Stimulated activated CD8-positive, alpha-beta memory T cell treated with anti-CD3 and anti-CD28 coated beads, Interleukin-7, amount 100 ng/mL, for 48 hours (primary cell): ENCODE results near the gene COBLL1.
A peak's percentile ranks its signal among the peaks of the same experiment; 100 is the strongest.

Experiments used
- DNase-seq, 2 donors: peaks; one replicate each; pipeline ENCODE4 v3.0.0-alpha.2; 2020; ENCODE audit warnings: low read depth in 1 of 2; ENCODE audit errors: extremely low read depth in 1 of 2

Gene COBLL1

DNA sequence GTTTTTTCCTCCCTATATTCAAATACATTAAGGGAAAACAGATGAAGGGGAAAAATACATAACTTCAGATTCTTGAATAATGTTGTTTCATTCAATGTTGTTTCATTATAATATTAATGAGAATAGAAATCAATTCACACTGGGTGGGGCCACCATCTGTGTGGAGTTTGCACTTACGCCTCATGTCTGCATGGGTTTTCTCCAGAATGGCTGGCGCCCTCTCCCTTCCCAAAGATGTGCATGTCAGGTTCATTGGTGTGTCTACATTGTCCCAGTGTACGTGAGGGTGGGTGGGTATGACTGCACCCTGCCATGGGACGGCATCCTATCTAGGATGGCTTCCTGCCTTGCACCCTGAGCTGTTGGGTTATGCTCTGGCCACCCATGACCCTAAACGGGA lies 51.7 kb downstream of the COBLL1 start:
- no peak for DNase-seq

DNA sequence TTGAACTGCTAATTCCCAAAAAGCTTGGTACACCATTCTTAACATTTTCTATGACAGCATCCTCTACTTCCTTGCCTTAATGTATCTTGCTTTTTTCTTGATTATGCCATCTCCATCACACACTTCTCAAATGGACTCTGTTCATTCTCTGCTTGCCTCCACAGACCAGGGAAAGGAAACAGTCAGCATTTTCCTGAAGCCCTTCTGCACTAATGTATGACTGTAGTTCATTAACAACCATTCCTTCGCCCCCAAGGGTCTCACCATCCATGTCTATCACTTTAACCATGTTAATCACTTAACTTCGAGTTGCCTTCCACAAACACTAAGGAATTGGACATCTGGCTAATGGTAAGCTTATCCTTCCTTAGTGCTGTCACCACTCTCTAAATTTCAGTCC lies 54.8 kb downstream of the COBLL1 start:
- no peak for DNase-seq

DNA sequence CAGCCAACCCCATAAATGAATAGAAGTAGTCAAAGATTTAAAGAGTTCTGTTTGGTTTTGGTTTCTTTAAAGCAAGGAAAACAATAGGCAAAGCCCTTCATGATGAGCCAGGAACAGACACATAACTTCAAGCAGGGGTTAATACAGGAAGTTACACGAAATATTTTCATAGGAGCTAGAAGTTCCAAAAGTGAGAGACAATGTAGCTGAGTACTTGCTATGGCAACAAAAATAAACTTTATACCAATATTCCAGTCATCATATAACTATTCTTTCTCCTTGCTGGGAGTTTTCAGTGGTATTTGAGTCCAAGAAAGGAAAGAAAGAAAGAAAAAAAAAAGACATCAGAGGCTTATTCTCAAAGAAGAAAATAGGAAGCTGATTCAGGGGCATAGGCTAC lies 56.2 kb downstream of the COBLL1 start:
- DNase-seq, result no peak

DNA sequence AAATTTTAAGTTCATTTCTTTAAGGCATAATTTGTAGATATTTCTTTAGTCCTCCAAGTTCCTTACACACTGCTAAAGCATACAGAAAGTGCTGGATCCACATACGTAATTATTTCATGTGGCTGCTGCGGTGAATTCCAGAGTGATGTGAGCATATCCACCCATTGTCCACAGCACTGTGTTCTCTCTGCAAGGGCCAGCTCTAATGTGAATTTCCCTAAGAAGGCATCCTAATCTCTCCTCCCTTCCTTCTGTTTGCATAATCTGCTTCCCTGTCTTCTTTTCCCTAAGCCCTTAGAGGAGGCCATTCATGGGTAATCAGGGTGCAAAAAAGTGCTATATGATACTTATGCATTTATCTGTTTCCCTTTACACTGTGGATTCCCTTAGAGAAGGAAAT lies 57.2 kb downstream of the COBLL1 start:
- DNase-seq, result no peak

DNA sequence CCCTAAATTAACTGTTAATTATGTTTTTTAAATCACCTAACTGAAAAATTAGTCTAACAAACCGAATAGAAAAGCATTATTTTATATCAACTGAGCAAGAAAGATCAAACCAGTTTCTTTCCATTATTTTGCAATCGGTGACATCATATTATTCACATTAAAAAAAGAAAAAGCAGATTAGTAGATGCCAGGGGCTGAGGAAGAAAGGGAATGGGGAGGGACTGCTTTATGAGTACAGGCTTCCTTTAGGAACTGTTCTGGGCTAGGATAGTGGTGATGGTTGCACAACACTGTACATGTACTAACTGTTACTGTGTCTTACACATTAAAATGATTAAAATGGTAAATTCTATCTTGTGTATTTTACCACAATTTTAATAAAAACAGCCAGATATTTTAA lies 59.3 kb downstream of the COBLL1 start:
- no peak for DNase-seq

DNA sequence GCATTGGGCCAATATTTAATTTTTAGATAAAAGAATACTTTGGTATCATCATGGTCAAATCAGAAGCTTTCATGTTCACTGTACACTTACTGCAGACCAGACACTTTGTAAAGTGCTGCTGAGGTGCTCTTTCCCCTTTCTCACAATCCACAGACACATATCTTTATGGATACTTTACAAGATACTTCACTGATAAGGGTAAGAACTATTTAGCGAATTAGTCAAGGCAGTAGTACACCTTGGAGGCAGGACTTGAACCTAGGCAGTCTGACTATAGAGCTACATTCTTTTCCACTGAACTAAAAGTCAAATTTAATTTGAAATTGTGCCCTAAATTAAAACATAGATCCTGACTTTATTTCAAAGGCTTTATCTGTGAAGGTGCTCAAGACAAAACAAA lies 60.2 kb downstream of the COBLL1 start:
- DNase-seq, result no peak

DNA sequence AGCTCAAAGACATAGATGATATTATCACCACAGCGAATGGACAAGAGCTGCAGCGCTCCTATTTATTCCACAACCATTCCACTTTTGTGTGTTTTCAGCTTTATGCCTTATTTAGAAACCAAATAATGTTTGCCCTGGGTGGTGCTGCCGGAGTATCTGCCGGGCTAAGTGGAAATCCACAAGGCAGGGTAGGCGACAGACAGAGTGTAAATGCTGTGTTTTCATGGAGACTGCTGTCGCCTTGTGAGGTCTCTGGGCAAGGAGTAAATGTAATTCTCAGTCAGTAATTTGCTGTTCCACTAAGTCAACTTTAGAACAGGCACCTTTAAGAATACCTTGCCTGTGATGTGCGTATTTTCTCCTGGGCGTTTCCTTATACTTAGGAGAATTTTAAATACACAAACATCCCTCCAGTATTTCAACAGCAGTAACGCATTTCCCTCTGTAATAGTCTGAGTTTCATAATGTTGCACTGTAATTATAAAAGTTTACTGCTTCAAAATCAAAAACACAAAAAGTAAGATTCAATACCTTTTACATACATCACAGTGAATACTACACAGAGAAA lies 60.9 kb downstream of the COBLL1 start:
- no peak for DNase-seq

DNA sequence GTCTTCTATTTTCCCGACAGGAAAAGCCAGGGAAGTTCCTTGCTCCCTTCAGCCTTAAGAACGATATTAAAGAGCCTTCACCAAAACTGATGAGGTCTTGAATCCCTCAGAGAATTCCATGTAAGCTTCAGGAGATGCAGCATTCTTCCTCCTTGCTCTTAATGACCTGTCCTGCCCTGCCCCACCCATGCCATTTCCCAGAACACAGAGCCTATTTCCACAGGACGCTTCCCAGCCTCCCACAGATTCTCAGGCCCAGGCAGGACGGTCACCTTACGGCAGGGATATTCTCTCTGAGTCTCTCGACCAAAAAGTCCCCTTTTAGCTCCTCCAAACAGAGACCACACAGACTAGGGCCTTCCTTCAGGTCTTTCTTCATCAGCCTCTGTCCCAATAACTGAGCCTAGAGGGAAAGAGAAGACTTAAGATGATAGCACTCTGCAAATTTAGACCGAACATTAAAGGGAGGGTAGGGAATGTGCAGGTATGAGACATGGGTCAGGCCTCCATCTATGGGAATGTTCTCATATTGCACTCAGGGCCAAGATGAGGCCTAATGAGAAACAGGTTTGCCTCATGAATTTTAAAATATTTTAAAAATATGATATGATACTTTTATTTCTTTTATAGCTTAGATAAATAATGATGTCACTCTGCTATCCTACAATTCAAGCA lies 62.1 kb downstream of the COBLL1 start:
- no peak for DNase-seq

DNA sequence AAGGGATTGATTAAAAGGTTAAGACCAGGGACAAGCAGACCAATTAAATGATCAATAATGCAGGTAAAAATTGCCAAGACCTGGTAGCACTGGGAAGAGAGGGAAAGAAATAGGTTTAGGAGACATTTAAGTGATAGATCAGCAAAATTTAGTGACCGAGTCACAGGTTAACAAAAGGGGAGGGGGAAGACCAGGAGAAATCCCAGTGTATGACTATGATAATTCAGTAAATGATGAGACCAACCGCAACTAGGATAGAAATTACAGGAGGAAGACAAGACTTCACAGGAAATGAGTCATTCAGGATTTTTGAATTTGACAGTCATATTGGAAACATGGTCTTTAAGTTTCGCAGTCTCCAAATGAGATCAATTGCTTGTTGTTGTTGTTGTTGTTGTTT lies 62.9 kb downstream of the COBLL1 start:
- DNase-seq, result no peak

DNA sequence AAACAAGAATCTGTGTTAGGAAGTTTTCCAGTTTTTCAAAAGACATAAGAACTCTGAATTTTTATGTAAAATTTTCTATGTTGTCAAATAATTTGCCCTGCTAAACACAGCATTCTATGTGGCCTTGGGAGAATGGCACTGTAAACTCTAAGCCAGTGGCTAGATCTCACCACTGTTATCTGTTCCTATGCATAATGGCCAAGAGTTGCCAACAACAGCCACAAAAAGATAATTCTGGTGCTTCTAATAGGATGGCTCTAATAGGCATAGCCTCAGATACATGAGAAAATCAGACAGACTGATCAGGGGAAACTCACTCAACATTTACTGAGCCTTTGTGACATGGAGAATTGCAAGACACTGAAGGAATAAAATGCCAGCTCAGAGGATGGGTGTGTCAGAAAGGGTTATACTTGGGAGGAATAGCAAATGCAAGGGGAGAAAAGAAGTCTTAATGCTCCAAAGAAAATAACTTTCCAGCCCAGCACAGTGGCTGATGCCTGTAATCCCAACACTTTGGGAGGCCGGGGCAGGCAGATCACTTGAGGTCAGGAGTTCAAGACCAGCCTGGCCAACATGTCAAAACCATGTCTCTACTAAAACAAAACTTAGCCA lies 63.7 kb downstream of the COBLL1 start:
- DNase-seq, result no peak

DNA sequence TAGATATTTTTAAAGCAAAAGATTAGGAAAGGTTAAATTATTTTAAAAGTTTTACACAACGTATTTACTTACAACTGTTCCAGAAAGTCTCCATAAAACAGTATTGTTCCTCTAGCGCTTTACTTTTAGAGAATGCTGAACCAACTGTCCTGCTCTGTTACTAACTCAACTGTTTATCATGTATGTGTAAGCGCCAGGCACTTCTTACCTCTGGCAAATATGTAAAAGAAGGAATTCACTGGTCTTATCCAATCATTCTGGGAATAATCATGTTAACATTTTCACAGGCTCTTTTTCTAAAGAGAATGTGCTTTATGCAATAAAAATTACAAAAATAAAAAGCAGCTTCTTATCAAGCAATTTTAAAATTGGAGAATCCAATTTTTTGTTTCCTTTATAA lies 68.0 kb downstream of the COBLL1 start:
- DNase-seq, result no peak

DNA sequence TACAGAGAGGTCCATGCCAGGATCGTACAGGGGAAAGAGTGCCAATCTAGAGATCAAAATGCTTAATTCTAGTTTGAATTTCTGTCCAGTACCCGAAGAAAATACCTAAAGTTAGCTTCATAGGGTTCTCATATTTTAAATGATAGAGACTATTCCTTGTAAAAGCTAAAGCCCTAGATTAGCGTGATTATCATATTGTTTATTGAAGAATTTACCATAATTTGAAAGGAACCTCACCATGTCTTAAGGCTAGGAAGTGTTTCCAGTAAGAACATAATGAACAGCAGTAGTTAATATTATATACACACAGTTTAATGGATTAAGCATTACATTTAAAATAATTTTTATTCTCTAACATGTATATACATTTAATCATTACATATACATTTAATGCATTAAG lies 68.5 kb downstream of the COBLL1 start:
- no peak for DNase-seq

DNA sequence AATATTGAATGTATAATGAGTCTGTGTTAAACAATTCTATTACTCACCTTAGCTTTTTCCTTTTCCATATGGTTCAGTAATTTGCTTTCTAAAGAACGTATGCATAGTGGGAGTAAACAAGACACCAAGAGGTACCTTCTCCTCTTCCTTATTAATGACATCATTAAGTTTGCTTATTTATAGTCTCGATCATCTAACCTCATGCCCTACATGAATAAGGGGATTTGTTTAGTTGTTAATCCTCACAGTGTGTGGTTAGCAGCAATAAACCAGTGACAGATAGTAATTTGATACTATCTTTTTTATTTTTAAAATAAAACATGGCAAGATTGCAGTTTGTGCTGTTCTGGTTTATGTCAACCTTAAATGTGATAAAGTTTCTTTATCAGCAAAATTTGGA lies 69.7 kb downstream of the COBLL1 start:
- DNase-seq, result no peak

DNA sequence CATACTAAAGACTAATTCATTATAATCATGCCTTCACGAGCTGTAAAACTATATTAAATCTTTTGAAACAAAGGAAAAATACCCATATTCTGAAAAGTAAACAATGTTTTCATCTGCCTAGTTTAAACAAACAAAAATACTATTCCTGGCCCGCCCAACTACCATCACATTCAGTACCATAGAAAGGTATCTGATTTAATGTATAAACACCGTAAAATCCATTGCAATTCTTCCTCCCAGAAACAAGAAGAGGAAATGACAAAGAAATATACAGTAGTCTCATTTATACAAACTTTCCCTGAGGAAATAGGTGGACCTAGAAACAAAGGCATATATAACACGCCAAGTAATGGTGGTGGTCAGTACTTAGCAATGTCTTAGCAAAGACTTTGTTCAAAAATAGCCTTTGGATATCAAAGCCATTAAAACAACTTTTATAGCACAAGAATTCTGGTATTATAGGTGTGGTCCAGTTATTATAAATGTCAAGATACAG lies 71.2 kb downstream of the COBLL1 start:
- DNase-seq, result no peak

DNA sequence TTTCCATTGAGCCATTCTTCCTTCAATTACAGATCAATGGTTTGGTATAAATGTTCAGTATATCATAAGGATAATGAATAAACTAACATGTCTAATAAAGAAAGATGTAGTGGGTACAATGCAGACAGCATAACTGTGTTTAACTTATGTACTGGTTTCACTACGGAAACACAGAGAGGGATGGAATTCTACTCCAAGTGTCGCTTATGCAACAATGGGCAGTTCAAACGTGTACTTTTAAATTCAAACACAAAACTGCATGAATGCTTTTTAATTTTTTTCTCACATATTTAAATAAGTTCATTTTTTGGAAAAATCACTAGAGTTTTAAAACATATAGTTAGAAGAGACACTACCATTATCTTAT lies 74.7 kb downstream of the COBLL1 start:
- DNase-seq, result no peak

DNA sequence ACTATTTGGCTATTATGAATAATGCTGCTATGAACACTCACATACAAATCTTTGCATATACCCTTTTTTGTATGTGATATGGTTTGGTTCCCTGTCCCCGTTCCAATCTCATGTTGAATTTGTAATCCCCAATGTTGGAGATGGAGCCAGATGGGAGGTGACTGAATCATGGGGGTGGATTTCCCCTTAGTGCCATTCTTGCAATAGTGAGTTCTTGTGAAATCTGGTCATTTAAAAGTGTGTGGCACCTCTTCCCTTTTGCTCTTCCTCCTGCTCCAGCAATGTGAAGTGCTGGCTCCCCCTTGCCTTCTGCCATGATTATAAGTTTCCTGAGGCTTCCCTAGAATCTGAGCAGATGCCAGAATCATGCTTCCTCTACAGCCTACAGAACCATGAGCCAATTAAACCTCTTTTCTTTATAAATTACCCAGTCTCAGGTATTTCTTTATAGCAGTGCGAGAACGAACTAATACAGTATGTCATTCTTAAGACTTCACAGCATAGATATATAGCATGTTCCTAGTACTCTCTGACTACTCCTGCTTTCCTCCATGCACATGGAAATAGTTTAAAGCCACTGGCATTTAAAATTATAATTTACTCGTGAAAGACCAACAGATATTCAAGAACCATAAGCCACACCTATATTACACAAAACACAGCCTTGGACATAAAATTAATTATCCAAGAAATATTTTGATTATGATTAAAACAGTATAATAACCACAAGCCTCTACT lies 75.2 kb downstream of the COBLL1 start:
- no peak for DNase-seq

DNA sequence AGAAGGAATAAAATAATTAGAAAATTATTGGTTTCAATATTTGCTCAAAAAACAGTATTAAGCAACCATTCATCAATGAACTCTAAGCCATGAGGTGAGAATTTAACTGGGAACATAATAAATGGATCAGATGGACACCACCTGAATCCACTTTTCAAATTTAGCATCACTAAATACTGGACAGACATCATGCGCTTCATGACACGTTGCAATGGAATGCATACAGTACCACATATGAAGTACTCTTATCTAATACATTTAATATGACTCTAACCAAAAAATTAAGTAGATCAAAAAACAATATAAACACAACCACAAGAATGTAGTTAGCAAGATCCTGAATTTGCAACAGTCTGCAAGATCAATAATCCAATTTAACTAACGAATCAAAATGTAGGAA lies 76.6 kb downstream of the COBLL1 start:
- no peak for DNase-seq

DNA sequence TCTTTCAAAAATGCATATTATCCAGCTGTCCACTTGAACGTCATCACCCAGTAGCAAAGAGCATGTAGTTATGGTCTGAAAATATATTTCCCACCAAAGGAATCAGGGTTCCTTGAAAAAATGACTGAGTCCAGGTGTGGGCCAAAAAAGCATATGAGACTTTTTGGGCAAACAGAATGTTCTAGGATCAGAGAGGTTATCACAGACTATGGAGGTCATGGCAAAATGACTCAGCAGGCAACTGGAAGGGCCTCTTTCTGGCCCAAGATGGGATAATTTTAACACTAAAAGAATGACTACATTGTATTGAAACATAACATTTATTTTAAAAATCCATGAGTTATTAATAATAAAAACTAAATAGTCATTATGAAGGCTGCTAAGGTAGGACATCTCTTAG lies 77.1 kb downstream of the COBLL1 start:
- DNase-seq, result no peak

DNA sequence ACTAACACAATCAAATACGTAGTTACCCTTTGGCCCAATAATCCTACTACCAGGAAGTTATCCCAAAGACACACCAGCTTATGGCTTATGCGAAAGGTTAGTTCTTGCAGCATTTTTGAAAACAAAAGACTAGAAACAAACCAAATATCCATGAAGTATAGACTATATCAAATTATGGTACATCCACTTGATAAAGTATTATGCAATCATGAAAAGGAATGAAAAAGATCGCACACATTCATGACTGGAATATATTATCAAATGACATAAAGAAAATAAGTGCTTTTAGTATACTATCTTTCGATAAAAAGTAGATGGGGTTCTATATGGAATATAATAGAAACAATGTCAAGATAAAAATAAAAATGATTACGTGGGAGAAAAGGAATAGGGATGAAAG lies 78.2 kb downstream of the COBLL1 start:
- no peak for DNase-seq

DNA sequence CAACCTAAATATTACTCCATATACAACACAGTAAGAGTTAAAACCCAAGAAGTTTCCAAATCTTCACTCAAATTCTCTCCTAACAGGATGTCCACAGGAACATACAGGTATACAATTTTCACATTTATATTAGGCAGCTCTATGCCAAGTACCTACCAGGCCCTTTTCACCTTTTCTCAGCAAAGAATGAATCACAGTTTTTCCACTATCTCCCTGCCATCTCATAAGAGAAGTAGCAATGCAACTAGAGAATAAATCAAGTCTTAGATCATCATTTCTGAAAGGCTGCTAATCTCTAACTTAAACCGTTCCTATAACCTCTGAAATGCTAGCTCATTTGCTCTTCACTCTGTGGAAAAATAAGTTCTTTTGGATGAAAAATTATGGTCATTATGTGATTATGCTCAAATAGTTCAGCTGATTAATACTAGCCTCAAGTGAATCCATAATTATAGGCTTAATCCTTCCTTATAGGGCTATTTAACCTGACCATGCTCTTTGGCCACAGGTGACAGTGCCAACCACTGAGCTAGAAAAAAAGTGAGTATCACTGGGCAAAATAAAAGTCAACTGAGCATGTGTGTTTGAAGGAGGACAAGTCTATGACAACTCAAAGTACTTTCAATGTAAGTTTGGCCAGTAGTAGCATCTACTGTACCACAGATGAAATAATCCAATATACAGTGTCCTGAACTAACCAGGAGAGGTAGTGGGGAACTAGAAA lies 79.7 kb downstream of the COBLL1 start:
- no peak for DNase-seq

DNA sequence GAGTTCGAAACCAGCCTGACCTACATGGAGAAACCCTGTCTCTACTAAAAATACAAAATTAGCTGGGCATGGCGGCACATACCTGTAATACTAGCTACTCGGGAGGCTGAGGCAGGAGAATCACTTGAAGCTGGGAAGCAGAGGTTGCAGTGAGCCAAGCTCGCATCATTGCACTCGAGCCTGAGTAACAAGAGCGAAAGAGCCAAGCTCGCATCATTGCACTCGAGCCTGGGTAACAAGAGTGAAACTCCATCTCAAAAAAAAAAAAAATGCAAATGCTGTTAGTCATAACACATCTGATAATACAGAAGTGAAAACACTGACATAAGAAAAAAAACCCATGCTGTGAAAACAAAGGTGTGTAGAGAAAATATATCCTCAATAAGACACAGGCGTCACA lies 80.4 kb downstream of the COBLL1 start:
- peak in 1 of 2 donors; percentile 2 for DNase-seq
